K562 (cell line): ENCODE results near the gene PLEKHA8. TPM values are rescaled to one million over a fixed set of nuclear protein-coding genes. Genes with fewer than 3 reads are reported as not detected.
A peak's percentile ranks its signal among the peaks of the same experiment; 100 is the strongest.

Experiments
- ARID3B ChIP-seq: fragments of 250-450 bp; sonication (Bioruptor Pico); IDR thresholded peaks from 2 replicates; pipeline ENCODE4 v1.4.0; 2020; ENCODE audit warnings: borderline replicate concordance
- BACH1 ChIP-seq: fragments of 200-800 bp; sonication (Bioruptor generic); IDR thresholded peaks from 2 replicates; pipeline ENCODE4 v1.6.1; 2016; ENCODE audit warnings: missing genetic modification characterization, missing compliant biosample characterization
- C11orf30 ChIP-seq: fragments of 450-650 bp; IDR thresholded peaks from 2 replicates; pipeline ENCODE4 v1.6.1; 2016; ENCODE audit warnings: low read depth, mild to moderate bottlenecking
- CBX8 ChIP-seq: fragments of 200-600 bp; sonication (generic); IDR thresholded peaks from 2 replicates; pipeline ENCODE4 v1.6.1; 2012; ENCODE audit warnings: borderline replicate concordance, mixed run types, low read depth, mild to moderate bottlenecking, moderate library complexity, mixed read lengths, low read length, control low read depth, inconsistent platforms; ENCODE audit not compliant: poor library complexity, severe bottlenecking; ENCODE audit errors: extremely low read depth
- GABPB1 ChIP-seq: sonication (generic); formaldehyde crosslinking; IDR thresholded peaks from 2 replicates; pipeline ENCODE4 v1.8.0; 2022; ENCODE audit warnings: mild to moderate bottlenecking, missing genetic modification reagents
- GATA2 ChIP-seq: sonication (generic); formaldehyde crosslinking; IDR thresholded peaks from 2 replicates; pipeline ENCODE4 v1.4.0; 2020; ENCODE audit warnings: mild to moderate bottlenecking, missing genetic modification reagents
- HCFC1 ChIP-seq: IDR thresholded peaks from 2 replicates; pipeline ENCODE4 v1.6.1; 2012; ENCODE audit warnings: low read depth, low read length, improper control_type of control experiment
- HDAC8 ChIP-seq: fragments of 450-650 bp; IDR thresholded peaks from 2 replicates; pipeline ENCODE4 v1.6.1; 2016; ENCODE audit warnings: mild to moderate bottlenecking, missing genetic modification characterization, moderate library complexity, missing compliant biosample characterization
- HDGF ChIP-seq: fragments of 450-650 bp; IDR thresholded peaks from 2 replicates; pipeline ENCODE4 v1.6.1; 2016
- HMBOX1 ChIP-seq: sonication (generic); IDR thresholded peaks from 2 replicates; pipeline ENCODE4 v1.6.1; 2016
- HOMEZ ChIP-seq: fragments of 250-450 bp; sonication (Bioruptor Pico); IDR thresholded peaks from 2 replicates; pipeline ENCODE4 v1.4.0; 2020; ENCODE audit warnings: mild to moderate bottlenecking, moderate library complexity
- IFI16 ChIP-seq: fragments of 250-450 bp; sonication (Bioruptor Pico); IDR thresholded peaks from 2 replicates; pipeline ENCODE4 v2.1.2; 2022; ENCODE audit warnings: mild to moderate bottlenecking, inconsistent platforms
- L3MBTL2 ChIP-seq: fragments of 450-650 bp; IDR thresholded peaks from 2 replicates; pipeline ENCODE4 v1.6.1; 2016; ENCODE audit warnings: mild to moderate bottlenecking, moderate library complexity
- MEF2A ChIP-seq: IDR thresholded peaks from 2 replicates; pipeline ENCODE4 v1.6.1; 2011; ENCODE audit warnings: low read depth, mild to moderate bottlenecking, low read length, moderate library complexity; ENCODE audit not compliant: control insufficient read depth
- POLR2AphosphoS5 ChIP-seq: IDR thresholded peaks from 2 replicates; pipeline ENCODE4 v1.6.1; 2011; ENCODE audit warnings: mild to moderate bottlenecking, low read depth, low read length, moderate library complexity; ENCODE audit not compliant: control insufficient read depth, insufficient read depth
- SIX5 ChIP-seq, 2 experiments: IDR thresholded peaks; 2 replicates each; pipeline ENCODE4 v1.6.1; 2011; ENCODE audit warnings: low read length in 2 of 2, borderline replicate concordance in 1 of 2, low read depth in 1 of 2, mild to moderate bottlenecking in 1 of 2, moderate library complexity in 1 of 2; ENCODE audit not compliant: insufficient read depth in 1 of 2
- TCF3 ChIP-seq: sonication (generic); formaldehyde crosslinking; IDR thresholded peaks from 2 replicates; pipeline ENCODE4 v1.4.0; 2020; ENCODE audit warnings: mild to moderate bottlenecking, missing genetic modification reagents
- TRIM28 ChIP-seq: fragments of 450-650 bp; IDR thresholded peaks from 2 replicates; pipeline ENCODE4 v1.6.1; 2017
- UBTF ChIP-seq, 2 experiments: IDR thresholded peaks; 2 replicates each; pipeline ENCODE4 v1.6.1; 2012; ENCODE audit warnings: improper control_type of control experiment in 2 of 2, low read depth in 2 of 2, low read length in 2 of 2, borderline replicate concordance in 1 of 2
- USF2 ChIP-seq: sonication (generic); formaldehyde crosslinking; IDR thresholded peaks from 2 replicates; pipeline ENCODE4 v1.5.0; 2020; ENCODE audit warnings: missing genetic modification reagents
- ZNF140 ChIP-seq: fragments of 250-450 bp; sonication (Bioruptor Pico); IDR thresholded peaks from 2 replicates; pipeline ENCODE4 v1.8.0; 2021; ENCODE audit warnings: moderate library complexity, mild to moderate bottlenecking, inconsistent platforms
- ZNF699 ChIP-seq: fragments of 250-450 bp; sonication (Bioruptor Pico); IDR thresholded peaks from 2 replicates; pipeline ENCODE4 v1.8.0; 2021; ENCODE audit warnings: mild to moderate bottlenecking, moderate library complexity; ENCODE audit not compliant: insufficient replicate concordance
- polyA plus RNA-seq, 8 experiments: library from polyadenylated mRNA; depleted of rRNA in 4 of 8; stranded (reverse) in 5 of 8; unstranded in 3 of 8; fragments of >200 nt; fragmentation: Nextera tagmentation in 2 of 8; fragmentation: Illumina TruSeq in 1 of 8; extraction: Ambion mirVana in 2 of 8; extraction: Trizol in 1 of 8; gene quantifications; 2 replicates each; pipeline versions ENCODE4 v1.2.1 to v1.2.3, GENCODE V29; 2011 to 2014; ENCODE audit warnings: inconsistent platforms in 1 of 8, missing spikeins in 1 of 8
- total RNA-seq, 7 experiments: library from RNA; depleted of rRNA in 6 of 7; stranded (reverse); fragments of >200 nt in 6 of 7; fragmentation: Illumina TruSeq in 2 of 7; extraction: Trizol in 2 of 7; gene quantifications; 2 replicates each; pipeline versions ENCODE4 v1.2.1 to v1.2.3, GENCODE V29; 2011 to 2021; ENCODE audit warnings: low replicate concordance in 1 of 7

PLEKHA8 gene
- total and polyA plus RNA-seq, 9 of the 15 experiments (the other 6 are each of a cell fraction or from before 2014, with no cell fraction given): 3.2 to 16.3 (median 11.8) TPM

GRCh38 chr7:30146127-30146612 is 118.0 kb downstream of the PLEKHA8 start (continued):
- TF ChIP-seq ARID3B (CRISPR knock-in tag) (no peak), USF2 (CRISPR knock-in tag) (no peak), HMBOX1 (peak; percentile 49; the same call in 1 of the 2 replicates), HCFC1 (no peak), CBX8 (no peak), POLR2AphosphoS5 (peak; percentile 77), TRIM28 (peak; percentile 62; the same call in 1 of the 2 replicates), ZNF699 (CRISPR knock-in tag) (no peak), HDAC8 (tag) (no peak), GABPB1 (CRISPR knock-in tag) (no peak), HDGF (no peak), GATA2 (CRISPR knock-in tag) (peak; percentile 74), SIX5 (IDR thresholded peaks at IDR 0.05; ENCODE audit: borderline replicate concordance in 1 of 2, insufficient read depth in 1 of 2, low read depth in 1 of 2, low read length in 2 of 2) (no peak), TCF3 (CRISPR knock-in tag) (peak; percentile 89), BACH1 (tag) (peak; percentile 51; the same call in 1 of the 2 replicates), UBTF (IDR thresholded peaks at IDR 0.05; ENCODE audit: borderline replicate concordance in 1 of 2, low read depth in 2 of 2, low read length in 2 of 2) (no peak), C11orf30 (peak; percentile 89), L3MBTL2 (peak; percentile 93), HOMEZ (CRISPR knock-in tag) (no peak), ZNF140 (CRISPR knock-in tag) (no peak), IFI16 (CRISPR knock-in tag) (no peak), MEF2A (peak; percentile 84)
